Calu3 (cell line): ENCODE results near the gene FANCF. TPM values are rescaled to one million over a fixed set of nuclear protein-coding genes. Genes with fewer than 3 reads are reported as not detected.

Source experiments
- Bru-seq: library from RNA; stranded (reverse); fragments of 400-500 nt; gene quantifications from one replicate; lab custom pipeline; 2021; lab: Mats Ljungman, UMichigan
- BruChase-seq, 2 experiments: library from RNA; stranded (reverse); fragments of 400-500 nt; gene quantifications; one replicate each; lab custom pipeline; 2021; lab: Mats Ljungman, UMichigan
- BruUV-seq: library from RNA; stranded (reverse); fragments of 400-500 nt; replicated peaks from 2 replicates; lab custom pipeline; 2021; lab: Mats Ljungman, UMichigan
- CTCF ChIA-PET: fragments of 300-600 bp; sonication (Branson Sonifier 250); formaldehyde crosslinking; loops from one replicate; lab custom pipeline; 2022; ENCODE audit warnings: antibody characterized with exemption; lab: Charles Lee
- DNase-seq: peaks from one replicate; pipeline ENCODE4 v3.0.0; 2022
- H3K27ac Mint-ChIP-seq: one replicate; pipeline ENCODE4 v1.8.0; 2022; ENCODE audit warnings: mixed read lengths; ENCODE audit not compliant: unreplicated experiment
- H3K27me3 Mint-ChIP-seq: one replicate; pipeline ENCODE4 v1.8.0; 2022; ENCODE audit warnings: mixed read lengths; ENCODE audit not compliant: unreplicated experiment
- H3K36me3 Mint-ChIP-seq: one replicate; pipeline ENCODE4 v1.8.0; 2022; ENCODE audit warnings: mild to moderate bottlenecking, moderate library complexity, mixed read lengths; ENCODE audit not compliant: insufficient read depth, unreplicated experiment
- H3K4me1 Mint-ChIP-seq: one replicate; pipeline ENCODE4 v1.8.0; 2022; ENCODE audit warnings: mild to moderate bottlenecking, low read depth, mixed read lengths; ENCODE audit not compliant: unreplicated experiment
- H3K4me3 Mint-ChIP-seq: one replicate; pipeline ENCODE4 v1.8.0; 2022; ENCODE audit warnings: mild to moderate bottlenecking, low read depth, moderate library complexity, mixed read lengths; ENCODE audit not compliant: unreplicated experiment
- H3K9me3 Mint-ChIP-seq: one replicate; pipeline ENCODE4 v1.8.0; 2022; ENCODE audit warnings: low read depth, mixed read lengths; ENCODE audit not compliant: unreplicated experiment
- CTCF ChIP-seq: fragments of 200-600 bp; IDR thresholded peaks from one replicate; pipeline ENCODE4 v1.8.0; 2022; ENCODE audit warnings: antibody characterized with exemption; ENCODE audit not compliant: unreplicated experiment
- intact Hi-C: fragments of 100-400 bp; cut with micrococcal nuclease; formaldehyde crosslinking; loops from one replicate; pipeline ENCODE4 v1.10.0; 2022; ENCODE audit not compliant: unreplicated experiment
- long read RNA-seq: library from polyadenylated mRNA; stranded (forward); transcript quantifications from one replicate; pipeline ENCODE4 v2.0.0, GENCODE V29; 2022
- total RNA-seq: library from RNA; stranded (reverse); gene quantifications from 2 replicates; pipeline ENCODE4 v1.2.3, GENCODE V29; 2022

The FANCF gene
- total RNA-seq (16.4 and 16.7 TPM in 2 replicates), Bru-seq, nascent RNA (percentile 79 among the genes with signal in this experiment), BruChase-seq, experiment 1, labeled RNA remaining after a 6-hour chase (percentile 86 among the genes with signal in this experiment), BruChase-seq, experiment 2, labeled RNA remaining after a 2-hour chase (percentile 96 among the genes with signal in this experiment)
- long read RNA-seq, transcript FANCF-201 (1 exons, 2,952 nt) = major isoform, 28 of 28 reads
- long read RNA-seq, partial matches to known transcripts = 0 of 28 reads
- long read RNA-seq, other reads (novel, unspliced or antisense) = 0 of 28 reads

DNA sequence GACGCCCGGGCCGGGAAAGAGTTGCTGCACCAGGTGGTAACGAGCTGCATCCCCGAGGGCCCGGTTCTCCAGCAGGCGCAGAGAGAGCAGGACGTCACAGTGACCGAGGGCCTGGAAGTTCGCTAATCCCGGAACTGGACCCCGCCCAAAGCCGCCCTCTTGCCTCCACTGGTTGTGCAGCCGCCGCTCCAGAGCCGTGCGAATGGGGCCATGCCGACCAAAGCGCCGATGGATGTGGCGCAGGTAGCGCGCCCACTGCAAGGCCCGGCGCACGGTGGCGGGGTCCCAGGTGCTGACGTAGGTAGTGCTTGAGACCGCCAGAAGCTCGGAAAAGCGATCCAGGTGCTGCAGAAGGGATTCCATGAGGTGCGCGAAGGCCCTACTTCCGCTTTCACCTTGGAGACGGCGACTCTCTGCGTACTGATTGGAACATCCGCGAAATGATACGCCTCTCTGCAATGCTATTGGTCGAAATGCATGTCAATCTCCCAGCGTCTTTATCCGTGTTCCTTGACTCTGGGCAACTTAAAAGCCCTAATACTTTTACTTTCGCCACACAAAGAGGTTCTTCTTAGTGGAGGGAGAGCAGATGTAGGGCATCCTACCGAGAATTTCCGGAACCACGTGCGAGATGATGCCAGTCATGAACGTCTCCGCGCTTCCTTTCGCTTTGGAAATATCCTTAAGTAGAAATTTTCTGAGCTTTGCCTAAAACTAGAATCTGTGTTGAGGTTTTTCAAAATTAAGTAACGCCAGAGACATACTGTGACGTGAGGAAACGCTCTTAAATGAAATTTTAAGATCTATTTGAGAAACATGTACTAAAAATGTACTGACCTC, at the start of gene FANCF:
FANCF (minus strand) TSS at position 376 of the 840 bp plus-strand sequence; CDS start at position 363, 13 bp downstream.
- DNase-seq = peak; percentile 92
- no peak for TF ChIP-seq CTCF
- Mint-ChIP-seq H3K4me1 (no peaks in the 10 kb centered on the region), H3K27ac (peak within 1 kb of the TSS; percentile 98), H3K9me3 (no peaks in the 10 kb centered on the region), H3K27me3 (no peaks in the 10 kb centered on the region), H3K36me3 (peaks cover 23% of the 10 kb centered on the region), H3K4me3 (peak within 1 kb of the TSS; percentile 99)
- intact Hi-C loops = loop anchor here (5.0 kb wide), 1 partner anchor 42 kb away; the partner anchor contains the start of gene GAS2
- CTCF ChIA-PET = interaction anchor here (0.6 kb wide), 1 partner anchor 132 kb away, joined by 4 read pairs; no protein-coding TSS in a partner anchor
- BruUV-seq = TSS peak; percentile 90

GRCh38 chr11:22674470-22675439, 49.1 kb upstream of the FANCF start:
- DNase-seq = peak; percentile 54
- BruUV-seq = no TSS peak

GRCh38 chr11:22671751-22672150, 46.1 kb upstream of the FANCF start:
- CTCF ChIA-PET = no interaction called here
- H3K4me3 Mint-ChIP-seq = no peak overlapping the region

More at GRCh38 chr11:22674470-22675439, 49.1 kb upstream of the FANCF start:
- H3K4me1 Mint-ChIP-seq = peaks cover 40% of the 10 kb centered on the region
- no peak for TF ChIP-seq CTCF
- intact Hi-C loops = loop anchor here (1.0 to 2.0 kb wide), 2 partner anchors 28 to 33 kb away; no protein-coding TSS in a partner anchor
- no peaks in the 10 kb centered on the region for H3K9me3 Mint-ChIP-seq
- CTCF ChIA-PET = interaction anchor here (0.7 to 1.2 kb wide), 3 partner anchors 9 to 155 kb away, joined by 3 to 4 read pairs (median 3); partner anchors contain the start of genes GAS2 and SVIP
- no peaks in the 10 kb centered on the region for H3K36me3 Mint-ChIP-seq
- H3K27ac Mint-ChIP-seq = peak overlapping the region; percentile 70
- no peaks in the 10 kb centered on the region for H3K27me3 Mint-ChIP-seq
- peak overlapping the region; percentile 17 for H3K4me3 Mint-ChIP-seq

More at GRCh38 chr11:22671751-22672150, 46.1 kb upstream of the FANCF start:
- no peak overlapping the region for H3K27ac Mint-ChIP-seq
- peaks cover 58% of the 10 kb centered on the region for H3K4me1 Mint-ChIP-seq
- intact Hi-C loops = loop anchor here (1.0 kb wide), 2 partner anchors 59 to 116 kb away; no protein-coding TSS in a partner anchor
- no peak for DNase-seq
- no peaks in the 10 kb centered on the region for H3K9me3 Mint-ChIP-seq
- peaks cover 10% of the 10 kb centered on the region for H3K36me3 Mint-ChIP-seq
- H3K27me3 Mint-ChIP-seq = no peaks in the 10 kb centered on the region
- no TSS peak for BruUV-seq
- no peak for TF ChIP-seq CTCF
